ENCODE measurements around the gene AP1S2. TPM values are rescaled to one million over a fixed set of nuclear protein-coding genes. Genes with fewer than 3 reads are reported as not detected.
"Not testable (repeated sequence)": the region's sequence is repeated elsewhere in the genome, so short reads cannot be mapped to it uniquely, and the experiment has no call there.

Gene AP1S2
- total RNA-seq, 1 donor from 2014 or later, result 18.9 TPM

DNA sequence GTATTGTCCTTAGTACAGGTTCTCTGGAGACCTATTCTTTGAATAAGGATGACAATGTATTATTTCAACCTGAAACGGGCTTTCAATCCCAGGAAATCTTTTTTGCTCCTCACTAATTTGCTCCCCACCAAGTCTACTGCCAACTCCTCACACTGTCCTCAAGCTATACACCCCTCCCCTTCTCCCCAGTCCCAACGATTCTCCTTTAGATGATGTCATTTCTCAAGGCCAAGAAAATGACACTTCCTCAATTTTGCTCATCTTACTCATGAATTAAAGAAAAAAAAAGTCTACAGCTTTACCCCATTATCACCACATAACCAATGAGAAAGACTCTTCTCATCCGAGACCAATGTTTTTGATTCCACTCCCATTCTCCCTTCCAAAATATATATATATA lies 20.6 kb downstream of the AP1S2 start:
- intact Hi-C loops (cut with DNase I), result no loop called here

DNA sequence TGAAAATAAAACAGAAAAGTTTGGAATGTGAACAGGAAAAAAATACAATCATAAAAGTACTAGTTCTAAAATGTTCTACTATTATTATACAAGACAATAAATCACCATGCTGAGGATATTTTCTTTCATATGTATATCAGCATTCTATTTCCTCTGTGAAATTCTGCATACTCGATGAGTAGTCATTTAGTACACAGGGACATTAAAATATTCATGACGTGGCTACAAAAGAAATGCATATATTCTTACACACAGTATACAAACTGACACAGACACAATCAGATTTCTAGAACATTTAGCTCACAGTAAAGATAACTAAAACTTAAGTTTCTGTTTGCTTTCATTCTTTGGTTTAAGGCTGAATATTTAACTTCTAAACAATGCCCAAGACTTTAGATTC lies 23.3 kb downstream of the AP1S2 start:
- H3K36me3 ChIP-seq; intact Hi-C loops (cut with DNase I); H3K9me3 ChIP-seq; DNase-seq (ENCODE audit: extremely low spot score in 2 of 2); H3K4me1 ChIP-seq; H3K27me3 ChIP-seq; H3K4me3 ChIP-seq; H3K27ac ChIP-seq: not testable (repeated sequence)

More for the DNA sequence above, 20.6 kb downstream of the AP1S2 start:
- Histone ChIP-seq H3K27ac (no peak overlapping the region), H3K4me3 (no peak overlapping the region), H3K4me1 (no peaks in the 10 kb centered on the region), H3K27me3 (no peaks in the 10 kb centered on the region), H3K9me3 (no peaks in the 10 kb centered on the region), H3K36me3 (no peaks in the 10 kb centered on the region)
- DNase-seq (ENCODE audit: extremely low spot score in 2 of 2), result no peak
- TF ChIP-seq POLR2AphosphoS5 (IDR thresholded peaks at IDR 0.05; ENCODE audit: insufficient read depth in 1 of 2, low read depth in 1 of 2) (no peak), CTCF (IDR thresholded peaks at IDR 0.05) (no peak), POLR2A (IDR thresholded peaks at IDR 0.05) (no peak)

GRCh38 chrX:15829217-15829616 lies 25.4 kb downstream of the AP1S2 start:
- Histone ChIP-seq H3K27ac (no peak overlapping the region), H3K9me3 (no peaks in the 10 kb centered on the region), H3K36me3 (no peaks in the 10 kb centered on the region), H3K4me3 (no peak overlapping the region), H3K27me3 (no peaks in the 10 kb centered on the region), H3K4me1 (no peaks in the 10 kb centered on the region)
- no peak for DNase-seq (ENCODE audit: extremely low spot score in 2 of 2)
- intact Hi-C loops (cut with DNase I), result no loop called here
- TF ChIP-seq CTCF (IDR thresholded peaks at IDR 0.05), result no peak

DNA sequence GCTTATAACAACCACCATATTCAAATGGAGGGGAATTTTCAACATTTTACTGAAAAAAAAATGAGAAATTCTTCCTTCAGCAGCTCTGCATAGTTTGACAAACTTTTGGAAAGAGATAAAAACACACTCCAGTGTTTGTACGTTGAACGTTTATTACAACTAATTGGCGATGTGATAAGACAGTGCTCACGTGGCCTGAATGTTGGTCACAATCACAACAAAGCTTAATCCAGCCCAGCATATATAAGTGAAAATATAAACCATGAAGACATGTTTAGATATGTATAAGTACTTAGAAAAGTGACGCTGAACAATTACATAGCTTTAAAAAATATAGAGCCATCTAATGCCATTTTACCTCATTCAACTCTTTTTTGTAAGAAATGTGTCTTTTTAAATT lies 28.7 kb downstream of the AP1S2 start:
- no peak overlapping the region for H3K27ac ChIP-seq
- no peaks in the 10 kb centered on the region for H3K27me3 ChIP-seq
- no peak overlapping the region for H3K4me3 ChIP-seq
- no peaks in the 10 kb centered on the region for H3K9me3 ChIP-seq
- intact Hi-C loops (cut with DNase I), result no loop called here
- TF ChIP-seq POLR2AphosphoS5 (IDR thresholded peaks at IDR 0.05; ENCODE audit: insufficient read depth in 1 of 2, low read depth in 1 of 2), result no peak
- TF ChIP-seq CTCF (IDR thresholded peaks at IDR 0.05), result no peak
- no peak for TF ChIP-seq POLR2A (IDR thresholded peaks at IDR 0.05)
- no peaks in the 10 kb centered on the region for H3K4me1 ChIP-seq
- no peak for DNase-seq (ENCODE audit: extremely low spot score in 2 of 2)
- H3K36me3 ChIP-seq, result peaks cover 0 to 23% of the 10 kb centered on the region in 2 donors

DNA sequence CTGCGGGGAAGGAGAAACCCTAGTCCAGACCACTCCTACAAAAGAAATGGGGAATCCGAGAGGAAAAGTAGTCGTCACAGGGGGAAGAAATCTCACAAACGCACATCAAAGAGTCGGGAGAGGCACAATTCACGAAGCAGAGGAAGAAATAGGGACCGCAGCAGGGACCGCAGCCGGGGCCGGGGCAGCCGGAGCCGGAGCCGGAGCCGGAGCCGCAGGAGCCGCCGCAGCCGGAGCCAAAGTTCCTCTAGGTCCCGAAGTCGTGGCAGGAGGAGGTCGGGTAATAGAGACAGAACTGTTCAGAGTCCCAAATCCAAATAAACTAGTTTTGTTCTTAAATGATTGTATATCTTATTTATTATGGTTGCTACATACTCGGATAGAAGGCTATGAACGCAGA lies 31.7 kb downstream of the AP1S2 start:
- Histone ChIP-seq H3K9me3 (no peaks in the 10 kb centered on the region), H3K4me3 (no peak overlapping the region), H3K36me3 (peaks cover 0 to 31% of the 10 kb centered on the region in 2 donors), H3K4me1 (no peaks in the 10 kb centered on the region), H3K27me3 (no peaks in the 10 kb centered on the region), H3K27ac (no peak overlapping the region)
- TF ChIP-seq POLR2AphosphoS5 (IDR thresholded peaks at IDR 0.05; ENCODE audit: insufficient read depth in 1 of 2, low read depth in 1 of 2) (no peak), POLR2A (IDR thresholded peaks at IDR 0.05) (no peak), CTCF (IDR thresholded peaks at IDR 0.05) (no peak)
- intact Hi-C loops (cut with DNase I), result no loop called here
- DNase-seq (ENCODE audit: extremely low spot score in 2 of 2), result no peak

Measured in vagina (tissue), 2 donors.